ENCODE data around the gene GTF3C5.
"Not testable (repeated sequence)": the region's sequence is repeated elsewhere in the genome, so short reads cannot be mapped to it uniquely, and the experiment has no call there.

The GTF3C5 gene

GRCh38 chr9:133087429-133088145 lies 56.8 kb downstream of the GTF3C5 start:
- TF ChIP-seq GATA1 (IDR thresholded peaks at IDR 0.05; ENCODE audit: low read depth, low read length) (no peak), POLR2A (IDR thresholded peaks at IDR 0.05; ENCODE audit: low read length) (no peak)
- no peak for DNase-seq

- no peak for DNase-seq
- TF ChIP-seq GATA1 (IDR thresholded peaks at IDR 0.05; ENCODE audit: low read depth, low read length) (no peak), POLR2A (IDR thresholded peaks at IDR 0.05; ENCODE audit: low read length) (no peak)
These were observed 57.5 kb downstream of the GTF3C5 start for GRCh38 chr9:133088146-133088750.

GRCh38 chr9:133088756-133089155 lies 58.0 kb downstream of the GTF3C5 start:
- TF ChIP-seq GATA1 (IDR thresholded peaks at IDR 0.05; ENCODE audit: low read depth, low read length) (no peak), POLR2A (IDR thresholded peaks at IDR 0.05; ENCODE audit: low read length) (no peak)
- no peak for DNase-seq

DNA sequence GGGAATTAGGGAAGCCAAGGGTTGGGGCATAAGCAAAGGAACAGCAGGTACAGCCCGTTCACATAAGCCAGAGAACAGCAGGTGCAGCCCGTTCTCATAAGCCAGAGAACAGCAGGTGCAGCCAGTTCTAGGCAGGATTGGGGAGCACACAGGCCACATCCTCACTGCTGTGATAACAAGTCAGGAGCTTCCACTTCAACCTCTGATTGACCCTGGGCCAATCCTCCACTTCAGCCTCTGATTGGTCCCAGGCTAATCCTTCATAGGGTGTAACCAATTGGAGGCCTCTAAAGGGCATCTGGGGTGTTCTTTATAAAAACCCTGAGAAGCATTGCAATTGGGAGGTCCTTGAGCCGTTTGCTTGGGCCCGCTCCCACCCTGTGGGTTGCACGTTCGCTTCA lies 58.5 kb downstream of the GTF3C5 start:
- peak; percentile 20 to 28 for DNase-seq
- TF ChIP-seq POLR2A (IDR thresholded peaks at IDR 0.05; ENCODE audit: low read length) = no peak
- no peak for TF ChIP-seq GATA1 (IDR thresholded peaks at IDR 0.05; ENCODE audit: low read depth, low read length)

GRCh38 chr9:133090187-133090586 lies 59.4 kb downstream of the GTF3C5 start:
- TF ChIP-seq POLR2A (IDR thresholded peaks at IDR 0.05; ENCODE audit: low read length) = no peak
- no peak for DNase-seq

GRCh38 chr9:133090752-133091385 lies 60.1 kb downstream of the GTF3C5 start:
- TF ChIP-seq POLR2A (IDR thresholded peaks at IDR 0.05; ENCODE audit: low read length) (no peak), GATA1 (IDR thresholded peaks at IDR 0.05; ENCODE audit: low read depth, low read length) (no peak)
- no peak for DNase-seq

DNA sequence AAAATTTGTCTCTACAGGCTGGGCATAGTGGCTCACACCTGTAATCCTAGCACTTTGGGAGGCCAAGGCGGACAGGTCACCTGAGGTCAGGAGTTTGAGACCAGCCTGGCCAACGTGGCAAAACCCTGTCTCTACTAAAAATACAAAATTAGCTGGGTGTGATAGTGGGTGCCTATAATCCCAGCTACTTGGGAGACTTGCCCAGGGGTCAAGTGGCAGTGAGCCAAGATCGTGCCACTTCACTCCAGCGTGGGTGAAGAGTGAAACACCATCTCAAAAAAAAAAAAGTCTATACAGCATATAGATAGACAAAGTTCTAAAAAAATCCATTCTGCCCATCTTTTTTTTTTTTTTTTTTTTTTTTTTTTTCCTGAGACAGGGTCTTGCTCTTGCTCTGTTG lies 63.6 kb downstream of the GTF3C5 start:
- not testable (repeated sequence) for DNase-seq

- no peak for TF ChIP-seq POLR2A (IDR thresholded peaks at IDR 0.05; ENCODE audit: low read length)
- no peak for TF ChIP-seq GATA1 (IDR thresholded peaks at IDR 0.05; ENCODE audit: low read depth, low read length)
- DNase-seq = no peak
These were observed 64.1 kb downstream of the GTF3C5 start for GRCh38 chr9:133094842-133095393.

GRCh38 chr9:133098104-133098754 lies 67.4 kb downstream of the GTF3C5 start:
- no peak for TF ChIP-seq GATA1 (IDR thresholded peaks at IDR 0.05; ENCODE audit: low read depth, low read length)
- TF ChIP-seq POLR2A (IDR thresholded peaks at IDR 0.05; ENCODE audit: low read length) = no peak
- DNase-seq = no peak

DNA sequence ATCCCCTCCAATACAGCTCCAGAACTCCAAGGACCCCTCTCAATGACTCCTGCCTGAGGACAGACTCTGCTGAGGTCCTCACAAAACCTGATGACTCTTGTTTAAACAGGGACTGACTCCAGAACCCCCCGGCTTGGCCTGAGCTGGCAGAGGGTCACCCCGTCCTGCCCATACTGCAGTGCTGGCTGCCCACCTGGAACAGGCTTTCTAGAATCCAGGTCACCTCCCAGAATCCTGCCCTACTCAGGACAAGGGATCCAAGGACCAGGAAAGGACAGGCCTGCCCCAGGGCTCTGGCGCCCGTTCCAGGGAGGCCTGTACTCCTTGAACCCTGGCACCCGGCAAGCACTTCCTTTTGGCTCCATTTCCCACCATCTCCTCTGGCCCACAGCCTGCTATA lies 68.1 kb downstream of the GTF3C5 start:
- no peak for TF ChIP-seq POLR2A (IDR thresholded peaks at IDR 0.05; ENCODE audit: low read length)
- TF ChIP-seq GATA1 (IDR thresholded peaks at IDR 0.05; ENCODE audit: low read depth, low read length) = no peak
- no peak for DNase-seq

DNA sequence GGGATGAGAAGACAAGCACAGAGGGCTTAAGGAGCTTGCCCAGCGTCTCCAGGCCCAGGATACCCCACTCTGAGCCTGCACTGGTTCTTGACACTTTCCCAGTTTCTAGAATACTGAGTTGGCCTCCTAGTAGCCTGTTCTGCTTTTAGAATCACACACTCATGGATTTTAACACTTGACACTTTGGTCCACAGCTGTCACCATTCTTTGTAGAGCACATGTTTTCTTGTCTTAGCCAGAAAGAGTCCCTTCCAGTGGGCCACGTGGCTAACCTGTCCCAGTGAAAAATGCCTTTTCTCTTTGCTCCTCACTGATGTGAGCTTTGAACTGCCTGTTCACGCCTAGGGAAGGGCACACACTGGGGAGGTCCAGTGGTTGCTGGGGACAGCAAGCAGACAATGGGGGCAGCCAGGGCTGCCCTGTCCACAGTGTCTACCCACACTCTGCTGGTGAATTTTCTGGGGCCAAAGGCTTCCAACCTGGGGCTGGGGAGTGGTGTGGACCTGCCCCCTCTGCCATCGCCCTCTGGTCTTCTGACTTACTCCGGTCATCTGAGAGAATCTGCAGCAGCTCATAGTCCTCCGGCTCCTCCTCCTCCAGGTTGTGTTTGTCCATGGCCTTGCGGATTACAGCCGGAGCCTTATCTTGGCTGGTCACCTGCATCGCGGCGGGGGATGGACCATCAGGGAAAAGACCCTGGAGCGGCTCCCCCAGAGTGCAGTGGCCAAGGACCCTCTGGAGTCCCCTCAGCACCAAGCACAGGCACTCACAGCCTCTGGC lies 69.1 kb downstream of the GTF3C5 start:
- TF ChIP-seq GATA1 (IDR thresholded peaks at IDR 0.05; ENCODE audit: low read depth, low read length) (no peak), POLR2A (IDR thresholded peaks at IDR 0.05; ENCODE audit: low read length) (no peak)
- no peak for DNase-seq

DNA sequence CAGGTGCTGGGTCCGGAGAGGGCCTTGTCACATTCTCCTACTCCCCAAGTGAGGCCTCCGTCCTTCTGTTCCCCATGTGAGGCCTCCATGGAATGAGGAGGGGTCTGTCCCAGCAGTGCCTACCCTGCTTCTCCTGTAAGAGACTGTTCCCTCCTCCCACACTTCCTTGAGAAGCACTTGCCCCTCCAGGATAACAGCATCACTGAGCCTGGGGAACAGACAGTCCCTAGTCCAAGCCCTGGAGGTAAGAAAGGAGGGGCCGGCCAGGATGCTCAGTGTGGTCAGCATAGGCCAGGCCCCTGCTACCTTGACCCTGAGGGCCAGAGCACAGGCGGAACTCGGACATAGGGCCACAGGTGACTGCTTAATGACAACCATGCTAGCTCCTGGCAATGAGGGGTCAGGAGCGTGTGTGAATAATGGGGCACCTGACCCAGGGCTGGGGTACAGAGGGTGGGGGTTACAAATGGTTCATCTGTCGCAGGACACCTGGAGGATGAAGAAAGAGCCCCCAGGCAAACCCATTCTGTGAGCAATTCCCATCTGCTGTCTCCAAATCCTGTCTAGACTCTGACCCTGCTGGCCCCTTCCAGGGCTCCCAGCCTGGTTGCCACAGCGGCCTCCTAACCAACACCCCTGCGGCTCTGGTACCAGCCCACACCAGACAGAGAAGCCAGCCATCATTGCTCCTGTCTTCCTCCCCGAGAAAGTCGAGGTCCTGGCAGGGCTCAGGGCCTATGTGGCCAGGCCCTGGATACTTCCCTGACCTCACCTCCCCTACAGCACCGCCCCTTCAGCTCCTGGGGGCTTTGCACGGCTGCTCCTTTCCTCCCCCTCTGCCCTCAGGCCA lies 69.9 kb downstream of the GTF3C5 start:
- no peak for DNase-seq
- TF ChIP-seq POLR2A (IDR thresholded peaks at IDR 0.05; ENCODE audit: low read length) = no peak
- no peak for TF ChIP-seq GATA1 (IDR thresholded peaks at IDR 0.05; ENCODE audit: low read depth, low read length)

All from erythroblast (primary cell).